Left lung (tissue), 10 donors: Measurements from ENCODE around the gene KLK8. TPM values are rescaled to one million over a fixed set of nuclear protein-coding genes. Genes with fewer than 3 reads are reported as not detected.

Source experiments
- ATAC-seq: fragments of 200-7000 bp; cut with Tn5 transposase; one replicate; pipeline ENCODE4 v1.9.1; 2020; ENCODE audit warnings: moderate library complexity
- DNase-seq, 4 donors: peaks; one replicate each; pipeline ENCODE4 v3.0.0-alpha.2; 2013 to 2020
- H3K27ac ChIP-seq, 2 donors: fragments of 200-600 bp; sonication (generic) in 1 of 2; one replicate each; pipeline versions ENCODE4 v1.5.0 to v1.8.0; 2020 to 2021
- H3K27me3 ChIP-seq, 2 donors: fragments of 200-600 bp; sonication (generic) in 1 of 2; one replicate each; pipeline versions ENCODE4 v1.5.0 to v1.8.0; 2020 to 2021
- H3K36me3 ChIP-seq, 2 donors: fragments of 200-600 bp; sonication (generic) in 1 of 2; one replicate each; pipeline versions ENCODE4 v1.5.0 to v1.8.0; 2020 to 2021
- H3K4me1 ChIP-seq, 2 donors: fragments of 200-600 bp; one replicate each; pipeline ENCODE4 v1.8.0; 2021
- H3K4me3 ChIP-seq, 2 donors: fragments of 200-600 bp; sonication (generic) in 1 of 2; one replicate each; pipeline versions ENCODE4 v1.5.0 to v1.8.0; 2020 to 2021; ENCODE audit warnings: mild to moderate bottlenecking in 1 of 2
- H3K9me3 ChIP-seq, 2 donors: fragments of 200-600 bp; sonication (generic) in 1 of 2; one replicate each; pipeline versions ENCODE4 v1.5.0 to v1.8.0; 2020 to 2021
- intact Hi-C, 2 donors: fragments of 100-400 bp; cut with DNase I; formaldehyde crosslinking; loops; one replicate each; pipeline versions ENCODE4 v1.11.2 to v1.14.2; 2022
- polyA plus RNA-seq, 6 donors: library from polyadenylated mRNA; unstranded; fragments of 120-200 nt; gene quantifications; one replicate each; pipeline ENCODE4 v1.2.1, GENCODE V29; 2013; ENCODE audit not compliant: insufficient read length in 6 of 6
- total RNA-seq, 2 donors: library from RNA; stranded (reverse); fragmentation: NEBNext Ultra II Directional; extraction: Animal tissue kit (Norgen Biotek cat#: 25700); gene quantifications; one replicate each; pipeline ENCODE4 v1.2.1, GENCODE V29; 2021
- TF ChIP-seq, protein P1 (sequence below), 2 donors: fragments of 200-600 bp; sonication (generic) in 1 of 2; IDR thresholded peaks; one replicate each; pipeline versions ENCODE4 v1.5.0 to v1.8.0; 2021; ENCODE audit warnings: antibody characterized with exemption in 2 of 2
- donor health status: DM: no; HTN: yes; CAD: no.
- donor health status: DM: no; HTN: no; CAD: no.

The KLK8 gene
- total and polyA plus RNA-seq, 8 donors, result 0.24 TPM; not detected in 7

DNA sequence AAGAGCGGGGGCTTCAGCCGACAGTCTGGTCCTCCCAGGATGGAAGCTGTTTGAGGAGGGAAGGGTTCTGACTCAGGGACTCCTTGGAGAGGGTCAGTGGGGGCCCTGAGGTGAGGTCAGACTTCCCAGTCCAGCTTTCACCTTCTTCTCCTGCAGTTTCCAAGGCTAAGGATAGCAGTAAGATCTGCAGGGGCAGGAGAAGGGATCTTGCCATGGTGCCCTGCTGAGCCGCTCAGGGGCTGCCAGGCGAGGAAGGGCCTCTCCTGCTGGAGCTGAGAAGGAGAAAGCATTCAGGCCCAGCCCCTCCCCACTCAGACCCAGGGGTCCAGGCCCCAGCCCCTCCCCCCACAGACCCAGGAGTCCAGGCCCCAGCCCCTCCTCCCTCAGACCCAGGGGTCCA, 19.2 kb downstream of the KLK8 start:
- DNase-seq, result no peak
- Histone ChIP-seq H3K27ac (no peak overlapping the region), H3K4me1 (no peaks in the 10 kb centered on the region), H3K36me3 (no peaks in the 10 kb centered on the region), H3K4me3 (no peak overlapping the region), H3K9me3 (no peaks in the 10 kb centered on the region), H3K27me3 (peaks cover 0 to 59% of the 10 kb centered on the region in 2 donors)
- intact Hi-C loops, result no loop called here
- ATAC-seq, result no peak
- TF ChIP-seq, protein P1, sequence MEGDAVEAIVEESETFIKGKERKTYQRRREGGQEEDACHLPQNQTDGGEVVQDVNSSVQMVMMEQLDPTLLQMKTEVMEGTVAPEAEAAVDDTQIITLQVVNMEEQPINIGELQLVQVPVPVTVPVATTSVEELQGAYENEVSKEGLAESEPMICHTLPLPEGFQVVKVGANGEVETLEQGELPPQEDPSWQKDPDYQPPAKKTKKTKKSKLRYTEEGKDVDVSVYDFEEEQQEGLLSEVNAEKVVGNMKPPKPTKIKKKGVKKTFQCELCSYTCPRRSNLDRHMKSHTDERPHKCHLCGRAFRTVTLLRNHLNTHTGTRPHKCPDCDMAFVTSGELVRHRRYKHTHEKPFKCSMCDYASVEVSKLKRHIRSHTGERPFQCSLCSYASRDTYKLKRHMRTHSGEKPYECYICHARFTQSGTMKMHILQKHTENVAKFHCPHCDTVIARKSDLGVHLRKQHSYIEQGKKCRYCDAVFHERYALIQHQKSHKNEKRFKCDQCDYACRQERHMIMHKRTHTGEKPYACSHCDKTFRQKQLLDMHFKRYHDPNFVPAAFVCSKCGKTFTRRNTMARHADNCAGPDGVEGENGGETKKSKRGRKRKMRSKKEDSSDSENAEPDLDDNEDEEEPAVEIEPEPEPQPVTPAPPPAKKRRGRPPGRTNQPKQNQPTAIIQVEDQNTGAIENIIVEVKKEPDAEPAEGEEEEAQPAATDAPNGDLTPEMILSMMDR (IDR thresholded peaks at IDR 0.05), result no peak

DNA sequence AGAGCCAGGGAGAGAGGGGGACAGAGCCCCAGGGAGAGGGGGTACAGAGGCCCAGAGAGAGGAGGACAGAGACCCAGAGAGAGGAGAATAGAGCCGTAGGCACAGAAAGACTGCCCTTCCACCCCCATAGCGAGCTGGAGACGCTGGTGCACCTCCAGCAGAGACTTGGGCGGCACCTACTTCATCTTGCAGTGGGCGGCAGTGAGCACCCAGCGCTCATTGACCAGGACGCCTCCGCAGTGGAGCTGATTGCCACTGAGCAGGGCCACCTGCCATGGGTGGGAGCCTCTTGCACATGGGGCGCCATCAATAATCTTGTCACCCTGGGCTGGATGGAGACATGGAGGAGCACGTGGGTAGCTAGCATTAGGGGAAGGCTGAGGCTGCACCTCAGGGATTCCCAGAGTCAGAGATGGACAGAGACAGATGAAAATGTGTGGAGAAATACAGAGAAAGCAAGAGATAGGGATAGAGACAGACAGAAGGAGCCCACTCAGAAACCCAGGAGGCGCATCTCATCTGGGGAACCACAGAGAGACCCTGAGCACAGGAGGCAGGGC, 19.7 kb downstream of the KLK8 start:
- Histone ChIP-seq H3K27me3 (peaks cover 0 to 57% of the 10 kb centered on the region in 2 donors), H3K27ac (no peak overlapping the region), H3K36me3 (no peaks in the 10 kb centered on the region), H3K4me1 (no peaks in the 10 kb centered on the region), H3K9me3 (no peaks in the 10 kb centered on the region), H3K4me3 (no peak overlapping the region)
- intact Hi-C loops, result no loop called here
- DNase-seq, result no peak
- TF ChIP-seq, protein P1 (IDR thresholded peaks at IDR 0.05), result no peak
- no peak for ATAC-seq

DNA sequence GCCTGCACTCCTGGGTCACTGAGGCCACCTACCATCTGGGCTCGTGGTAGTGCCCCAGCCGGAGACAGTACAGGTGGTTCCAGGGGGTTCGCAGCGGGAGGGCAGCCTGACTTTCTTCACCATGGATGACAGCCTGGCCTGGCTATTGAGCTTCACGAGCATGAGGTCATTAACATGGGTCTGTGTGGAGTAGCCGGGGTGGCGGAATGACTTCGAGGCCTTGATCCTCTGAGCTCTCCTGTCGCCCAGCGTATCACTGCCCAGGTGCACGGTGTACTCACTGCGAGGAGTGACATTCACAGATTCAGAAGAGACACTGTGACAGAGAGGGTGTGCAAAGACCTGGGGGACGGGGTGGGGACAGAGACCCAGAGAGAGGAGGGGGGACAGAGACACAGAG, 21.2 kb downstream of the KLK8 start:
- TF ChIP-seq, protein P1 (IDR thresholded peaks at IDR 0.05), result no peak
- Histone ChIP-seq H3K4me1 (no peaks in the 10 kb centered on the region), H3K27me3 (peaks cover 0 to 58% of the 10 kb centered on the region in 2 donors), H3K9me3 (no peaks in the 10 kb centered on the region), H3K36me3 (no peaks in the 10 kb centered on the region), H3K4me3 (no peak overlapping the region), H3K27ac (no peak overlapping the region)
- ATAC-seq, result no peak
- no peak for DNase-seq
- intact Hi-C loops, result no loop called here

DNA sequence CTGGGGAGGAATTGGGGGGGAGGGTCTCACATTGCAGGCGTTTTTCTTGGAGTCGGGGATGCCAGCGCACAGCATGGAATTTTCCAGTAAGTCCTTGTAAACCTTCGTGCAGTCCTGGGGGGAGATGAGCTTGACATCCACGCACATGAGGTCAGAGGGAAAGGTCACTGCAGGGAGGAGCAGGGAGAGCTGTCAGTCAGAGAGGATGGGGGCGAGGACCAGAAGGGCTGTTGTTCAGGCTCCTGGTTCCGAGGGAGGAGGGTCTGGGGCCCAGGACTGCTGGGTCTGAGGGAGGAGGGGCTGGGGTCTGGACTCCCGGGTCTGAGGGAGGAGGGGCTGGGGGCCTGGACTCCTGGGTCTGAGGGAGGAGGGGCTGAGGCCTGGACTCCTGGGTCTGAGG, 21.6 kb downstream of the KLK8 start:
- Histone ChIP-seq H3K4me1 (no peaks in the 10 kb centered on the region), H3K4me3 (no peak overlapping the region), H3K27ac (no peak overlapping the region), H3K36me3 (no peaks in the 10 kb centered on the region), H3K9me3 (no peaks in the 10 kb centered on the region), H3K27me3 (peaks cover 0 to 57% of the 10 kb centered on the region in 2 donors)
- DNase-seq (no peak), ATAC-seq (no peak)
- intact Hi-C loops, result no loop called here
- TF ChIP-seq, protein P1 (IDR thresholded peaks at IDR 0.05), result no peak

DNA sequence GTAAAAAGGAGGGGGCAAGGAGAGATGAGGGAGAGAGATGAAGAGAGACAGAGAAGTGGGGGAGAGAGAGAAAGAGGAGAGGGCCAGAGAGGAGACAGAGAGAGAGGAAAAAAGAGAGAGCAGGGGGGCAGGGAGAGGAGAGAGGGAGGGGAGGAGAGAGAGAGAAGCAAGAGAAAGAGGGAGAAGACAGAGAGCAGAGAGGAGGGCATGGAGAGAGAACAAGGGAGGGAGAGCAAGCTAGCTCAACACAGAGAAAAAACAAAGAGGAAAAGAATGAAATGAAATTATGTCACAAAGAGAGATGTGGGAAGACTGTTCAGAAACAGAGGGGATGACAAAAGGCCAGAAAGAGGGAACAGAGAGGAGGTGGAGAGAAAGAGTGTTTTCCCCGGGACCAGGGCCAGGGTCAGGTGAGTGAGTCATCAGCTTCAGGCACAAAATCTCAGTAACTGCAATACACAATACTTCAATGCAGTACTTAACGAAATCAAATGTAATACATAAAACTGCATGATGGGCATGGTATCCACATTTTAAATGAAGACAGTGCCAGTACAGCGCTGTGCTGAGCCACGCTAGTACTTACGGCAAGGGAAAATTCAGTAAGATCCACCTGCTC, 22.5 kb downstream of the KLK8 start:
- no peak overlapping the region for H3K4me3 ChIP-seq
- peaks cover 0 to 49% of the 10 kb centered on the region in 2 donors for H3K27me3 ChIP-seq
- TF ChIP-seq, protein P1 (IDR thresholded peaks at IDR 0.05), result no peak
- intact Hi-C loops, result no loop called here
- no peak overlapping the region for H3K27ac ChIP-seq
- DNase-seq (no peak), ATAC-seq (no peak)
- no peaks in the 10 kb centered on the region for H3K9me3 ChIP-seq
- no peaks in the 10 kb centered on the region for H3K36me3 ChIP-seq
- no peaks in the 10 kb centered on the region for H3K4me1 ChIP-seq
